GM18861 (cell line): ENCODE results near the gene LRP8.
A peak's percentile ranks its signal among the peaks of the same experiment; 100 is the strongest.

ENCODE experiments used
- ATAC-seq: cut with Tn5 transposase; IDR thresholded peaks from one replicate; pipeline ENCODE4 v1.9.1; 2021; ENCODE audit not compliant: unreplicated experiment

The LRP8 gene

GRCh38 chr1:53266038-53266437 is 61.8 kb downstream of the LRP8 start:
- no peak for ATAC-seq

GRCh38 chr1:53265581-53265980 is 62.3 kb downstream of the LRP8 start:
- ATAC-seq = no peak

- no peak for ATAC-seq
These were observed 63.8 kb downstream of the LRP8 start for GRCh38 chr1:53264048-53264447.

- ATAC-seq = no peak
These were observed 65.9 kb downstream of the LRP8 start for GRCh38 chr1:53262000-53262399.

- ATAC-seq = no peak
These were observed 67.1 kb downstream of the LRP8 start for GRCh38 chr1:53260631-53261247.

GRCh38 chr1:53259932-53260331 is 67.9 kb downstream of the LRP8 start:
- no peak for ATAC-seq

- ATAC-seq = no peak
These were observed 69.7 kb downstream of the LRP8 start for GRCh38 chr1:53258216-53258615.

- no peak for ATAC-seq
These were observed 70.3 kb downstream of the LRP8 start for GRCh38 chr1:53257454-53258081.

GRCh38 chr1:53256511-53257453 is 71.1 kb downstream of the LRP8 start:
- ATAC-seq = no peak

GRCh38 chr1:53255031-53255430 is 72.8 kb downstream of the LRP8 start:
- ATAC-seq = no peak

GRCh38 chr1:53254011-53254640 is 73.7 kb downstream of the LRP8 start:
- ATAC-seq = no peak

- ATAC-seq = no peak
These were observed 77.5 kb downstream of the LRP8 start for GRCh38 chr1:53250325-53250724.

- ATAC-seq = no peak
These were observed 78.2 kb downstream of the LRP8 start for GRCh38 chr1:53249706-53250105.

GRCh38 chr1:53246261-53247134 is 81.4 kb downstream of the LRP8 start:
- no peak for ATAC-seq

GRCh38 chr1:53244141-53244540 is 83.7 kb downstream of the LRP8 start:
- ATAC-seq = no peak

- ATAC-seq = no peak
These were observed 85.5 kb downstream of the LRP8 start for GRCh38 chr1:53242381-53242780.

- no peak for ATAC-seq
These were observed 86.0 kb downstream of the LRP8 start for GRCh38 chr1:53241828-53242227.

GRCh38 chr1:53238197-53239155 is 89.4 kb downstream of the LRP8 start, which contains the start of gene MAGOH:
TSS of gene MAGOH (minus strand) at chr1:53238518. CDS start at chr1:53238448, 70 bp downstream.
- ATAC-seq = peak; percentile 95

GRCh38 chr1:53237638-53238037 is 90.2 kb downstream of the LRP8 start:
- no peak for ATAC-seq
